DOHH2 (cell line): Measurements from ENCODE around the gene RELB.
A peak's percentile ranks its signal among the peaks of the same experiment; 100 is the strongest.

Experiments used
- H3F3A ChIP-seq: fragments of 200-600 bp; sonication (generic), shearing (Covaris generic); 2 replicates; pipeline ENCODE4 v1.6.0; 2016; ENCODE audit warnings: antibody characterized with exemption, mild to moderate bottlenecking; ENCODE audit not compliant: control insufficient read depth, insufficient read depth
- H3K27ac ChIP-seq: fragments of 200-600 bp; sonication (generic); 2 replicates; pipeline ENCODE4 v1.5.1; 2014; ENCODE audit warnings: low read depth, mild to moderate bottlenecking, low read length, moderate library complexity
- H3K27me3 ChIP-seq: fragments of 200-600 bp; sonication (generic); 2 replicates; pipeline ENCODE4 v1.6.1; 2014; ENCODE audit warnings: mild to moderate bottlenecking, low read length, mixed read lengths; ENCODE audit not compliant: control insufficient read depth
- H3K36me3 ChIP-seq: fragments of 200-600 bp; sonication (generic); 2 replicates; pipeline ENCODE4 v1.6.1; 2014; ENCODE audit warnings: mild to moderate bottlenecking, low read length, moderate library complexity, mixed read lengths; ENCODE audit not compliant: control insufficient read depth
- H3K4me1 ChIP-seq: fragments of 200-600 bp; sonication (generic); 2 replicates; pipeline ENCODE4 v1.6.1; 2014; ENCODE audit warnings: mild to moderate bottlenecking, low read length, mixed read lengths; ENCODE audit not compliant: control insufficient read depth
- H3K4me2 ChIP-seq: fragments of 200-600 bp; sonication (generic); 2 replicates; pipeline ENCODE4 v1.6.0; 2014; ENCODE audit warnings: mild to moderate bottlenecking, low read length, moderate library complexity
- H3K4me3 ChIP-seq: fragments of 200-600 bp; sonication (generic); 2 replicates; pipeline ENCODE4 v1.5.1; 2014; ENCODE audit warnings: mild to moderate bottlenecking, low read length, mixed read lengths
- H3K79me2 ChIP-seq: fragments of 200-600 bp; sonication (generic); 2 replicates; pipeline ENCODE4 v1.6.1; 2014; ENCODE audit warnings: mild to moderate bottlenecking, low read length, mixed read lengths; ENCODE audit not compliant: control insufficient read depth
- H3K9me2 ChIP-seq: fragments of 200-600 bp; sonication (generic); replicated peaks from 2 replicates; pipeline ENCODE4 v1.6.1; 2014; ENCODE audit warnings: mild to moderate bottlenecking, low read length, mixed read lengths; ENCODE audit not compliant: control insufficient read depth
- H3K9me3 ChIP-seq: fragments of 200-600 bp; sonication (generic); 2 replicates; pipeline ENCODE4 v1.6.1; 2014; ENCODE audit warnings: antibody characterized with exemption, low read length, mixed read lengths; ENCODE audit not compliant: control insufficient read depth, insufficient read depth
- H4K20me1 ChIP-seq: fragments of 200-600 bp; sonication (generic); 2 replicates; pipeline ENCODE4 v1.6.0; 2014; ENCODE audit warnings: low read depth, mild to moderate bottlenecking, antibody characterized with exemption, low read length, moderate library complexity; ENCODE audit not compliant: control insufficient read depth, insufficient read depth
- CTCF ChIP-seq: fragments of 200-600 bp; sonication (generic); IDR thresholded peaks from one replicate; pipeline ENCODE4 v1.5.1; 2014; ENCODE audit warnings: antibody characterized with exemption, mild to moderate bottlenecking, low read depth, low read length; ENCODE audit not compliant: poor library complexity, severe bottlenecking
- EZH2phosphoT487 ChIP-seq: fragments of 200-600 bp; sonication (generic); IDR thresholded peaks from 2 replicates; pipeline ENCODE4 v1.6.1; 2017; ENCODE audit warnings: borderline replicate concordance, mild to moderate bottlenecking, antibody characterized with exemption, low read length, moderate library complexity, mixed read lengths

Gene RELB

GRCh38 chr19:45078390-45079062 lies 77.3 kb downstream of the RELB start:
- Histone ChIP-seq H3K79me2 (peaks cover 91% of the 10 kb centered on the region), H3K4me3 (peak overlapping the region; percentile 91), H3K9me2 (no peaks in the 10 kb centered on the region), H3K27me3 (no peaks in the 10 kb centered on the region), H3K9me3 (no peaks in the 10 kb centered on the region), H3F3A (peaks cover 21% of the 10 kb centered on the region), H4K20me1 (peaks cover 18% of the 10 kb centered on the region), H3K27ac (peak overlapping the region; percentile 81), H3K36me3 (peaks cover 66% of the 10 kb centered on the region), H3K4me2 (peak overlapping the region; percentile 83), H3K4me1 (peaks cover 62% of the 10 kb centered on the region)
- TF ChIP-seq CTCF (no peak), EZH2phosphoT487 (no peak)

- peak within 1 kb of the TSS; percentile 91 for H3K4me3 ChIP-seq
- peaks cover 21% of the 10 kb centered on the region for H3F3A ChIP-seq
- H3K27me3 ChIP-seq = no peaks in the 10 kb centered on the region
- peaks cover 63% of the 10 kb centered on the region for H3K36me3 ChIP-seq
- H3K27ac ChIP-seq = peak within 1 kb of the TSS; percentile 81
- no peak for TF ChIP-seq CTCF
- TF ChIP-seq EZH2phosphoT487 = no peak
- peaks cover 16% of the 10 kb centered on the region for H4K20me1 ChIP-seq
- H3K4me1 ChIP-seq = peaks cover 59% of the 10 kb centered on the region
- H3K9me2 ChIP-seq = no peaks in the 10 kb centered on the region
- no peaks in the 10 kb centered on the region for H3K9me3 ChIP-seq
- peak within 1 kb of the TSS; percentile 83 for H3K4me2 ChIP-seq
- peaks cover 89% of the 10 kb centered on the region for H3K79me2 ChIP-seq
Observed at GRCh38 chr19:45079063-45079910, 78.0 kb downstream of the RELB start, which contains the start of gene GEMIN7. Gene GEMIN7 (plus strand): TSS chr19:45079260. CDS start chr19:45090115, 10,855 bp downstream.

GRCh38 chr19:45079911-45080370 lies 78.7 kb downstream of the RELB start:
- no peak for TF ChIP-seq EZH2phosphoT487
- TF ChIP-seq CTCF = no peak
- peaks cover 88% of the 10 kb centered on the region for H3K79me2 ChIP-seq

More at GRCh38 chr19:45079911-45080370, 78.7 kb downstream of the RELB start:
- Histone ChIP-seq H3K4me1 (peaks cover 53% of the 10 kb centered on the region), H3K4me3 (peak overlapping the region; percentile 91), H3F3A (peaks cover 16% of the 10 kb centered on the region), H3K27ac (peak overlapping the region; percentile 81), H4K20me1 (peaks cover 9% of the 10 kb centered on the region), H3K36me3 (peaks cover 57% of the 10 kb centered on the region), H3K4me2 (peak overlapping the region; percentile 83), H3K27me3 (no peaks in the 10 kb centered on the region), H3K9me2 (no peaks in the 10 kb centered on the region), H3K9me3 (no peaks in the 10 kb centered on the region)
